ENCODE results near the gene OTUD5. TPM values are rescaled to one million over a fixed set of nuclear protein-coding genes. Genes with fewer than 3 reads are reported as not detected.

Gene OTUD5
- total and polyA plus RNA-seq, 2 experiments from 2014 or later: 47.8 to 56.6 TPM

DNA sequence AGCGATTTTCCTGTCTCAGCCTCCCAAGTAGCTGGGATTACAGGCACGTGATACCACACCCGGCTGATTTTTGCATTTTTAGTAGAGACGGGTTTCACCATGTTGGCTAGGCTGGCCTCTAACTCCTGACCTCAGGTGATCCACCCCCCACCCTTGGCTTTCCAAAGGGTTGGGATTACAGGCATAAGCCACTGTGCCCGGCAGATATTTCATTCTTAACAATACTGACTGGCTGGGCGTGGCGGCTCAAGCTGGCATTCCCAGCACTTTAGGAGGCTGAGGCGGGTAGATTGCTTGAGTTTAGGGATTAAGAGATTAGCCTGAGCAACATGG is 58.4 kb downstream of the OTUD5 start:
- Histone ChIP-seq H3K9me3 (ENCODE audit: low read depth) (no peaks in the 10 kb centered on the region), H3K4me3 (no peak overlapping the region), H3K4me1 (ENCODE audit: low read depth) (no peaks in the 10 kb centered on the region), H3K36me3 (peaks cover 3% of the 10 kb centered on the region), H3K27me3 (no peaks in the 10 kb centered on the region), H3K27ac (peak overlapping the region; percentile 17)
- TF ChIP-seq, protein P1, sequence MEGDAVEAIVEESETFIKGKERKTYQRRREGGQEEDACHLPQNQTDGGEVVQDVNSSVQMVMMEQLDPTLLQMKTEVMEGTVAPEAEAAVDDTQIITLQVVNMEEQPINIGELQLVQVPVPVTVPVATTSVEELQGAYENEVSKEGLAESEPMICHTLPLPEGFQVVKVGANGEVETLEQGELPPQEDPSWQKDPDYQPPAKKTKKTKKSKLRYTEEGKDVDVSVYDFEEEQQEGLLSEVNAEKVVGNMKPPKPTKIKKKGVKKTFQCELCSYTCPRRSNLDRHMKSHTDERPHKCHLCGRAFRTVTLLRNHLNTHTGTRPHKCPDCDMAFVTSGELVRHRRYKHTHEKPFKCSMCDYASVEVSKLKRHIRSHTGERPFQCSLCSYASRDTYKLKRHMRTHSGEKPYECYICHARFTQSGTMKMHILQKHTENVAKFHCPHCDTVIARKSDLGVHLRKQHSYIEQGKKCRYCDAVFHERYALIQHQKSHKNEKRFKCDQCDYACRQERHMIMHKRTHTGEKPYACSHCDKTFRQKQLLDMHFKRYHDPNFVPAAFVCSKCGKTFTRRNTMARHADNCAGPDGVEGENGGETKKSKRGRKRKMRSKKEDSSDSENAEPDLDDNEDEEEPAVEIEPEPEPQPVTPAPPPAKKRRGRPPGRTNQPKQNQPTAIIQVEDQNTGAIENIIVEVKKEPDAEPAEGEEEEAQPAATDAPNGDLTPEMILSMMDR (IDR thresholded peaks at IDR 0.05; ENCODE audit: low read depth, low read length): no peak
- DNase-seq (ENCODE audit: low read depth in 1 of 2, low spot score in 1 of 2): no peak

DNA sequence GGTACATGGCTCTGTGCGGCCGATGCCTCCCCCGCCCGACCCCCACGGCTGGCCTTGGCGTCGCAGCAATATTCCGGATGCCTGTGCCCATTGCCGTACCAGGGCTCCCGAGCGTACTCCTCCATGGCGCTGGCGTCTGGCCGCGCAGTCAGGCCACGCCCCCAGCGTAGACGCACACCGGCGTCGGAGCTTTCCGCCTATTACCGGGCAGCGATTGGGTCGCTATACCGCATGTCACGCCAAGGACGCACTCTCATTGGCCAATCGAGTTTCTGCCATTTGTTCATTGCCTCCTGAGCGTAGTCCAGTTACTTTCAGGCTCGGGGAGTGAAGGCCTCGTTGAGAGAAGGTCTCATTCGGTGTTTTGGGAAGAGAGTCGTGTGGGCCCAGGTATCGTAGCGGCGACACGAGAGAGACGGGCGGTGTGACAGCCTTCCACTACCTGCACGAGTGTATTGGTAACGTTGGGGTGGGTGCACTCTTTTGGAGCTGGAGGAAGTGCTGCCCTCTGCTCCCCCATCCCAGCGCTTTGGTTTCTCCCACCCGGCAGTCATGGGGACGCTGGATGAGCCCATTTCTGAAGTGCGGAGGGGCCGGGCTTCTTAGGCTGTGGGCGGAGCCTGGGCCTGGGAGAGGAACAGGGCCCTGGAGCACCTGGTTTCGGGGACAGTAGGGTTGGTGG is 59.6 kb downstream of the OTUD5 start, which contains the start of the genes PQBP1 and TIMM17B:
Gene PQBP1 (plus strand): TSS at position 306 of the 682 bp plus-strand sequence. CDS start 580 bp downstream, outside the sequence.
Gene TIMM17B (minus strand): TSS at position 144 of the 682 bp plus-strand sequence. CDS start 19 bp downstream, at position 125.
- H3K27ac ChIP-seq: peak within 1 kb of the TSS; percentile 92
- peak; percentile 92 to 97 for DNase-seq (ENCODE audit: low read depth in 1 of 2, low spot score in 1 of 2)
- no peaks in the 10 kb centered on the region for H3K9me3 ChIP-seq (ENCODE audit: low read depth)
- no peaks in the 10 kb centered on the region for H3K27me3 ChIP-seq
- TF ChIP-seq, protein P1 (IDR thresholded peaks at IDR 0.05; ENCODE audit: low read depth, low read length): no peak
- peaks cover 3% of the 10 kb centered on the region for H3K36me3 ChIP-seq
- H3K4me3 ChIP-seq: peak within 1 kb of the TSS; percentile 51
- H3K4me1 ChIP-seq (ENCODE audit: low read depth): no peaks in the 10 kb centered on the region

GRCh38 chrX:48897157-48897624 is 60.2 kb downstream of the OTUD5 start:
- H3K27me3 ChIP-seq: no peaks in the 10 kb centered on the region
- H3K4me3 ChIP-seq: peak overlapping the region; percentile 51
- no peaks in the 10 kb centered on the region for H3K4me1 ChIP-seq (ENCODE audit: low read depth)
- H3K27ac ChIP-seq: peak overlapping the region; percentile 92
- DNase-seq (ENCODE audit: low read depth in 1 of 2, low spot score in 1 of 2): peak; percentile 76 to 88
- TF ChIP-seq, protein P1 (IDR thresholded peaks at IDR 0.05; ENCODE audit: low read depth, low read length): no peak
- H3K9me3 ChIP-seq (ENCODE audit: low read depth): no peaks in the 10 kb centered on the region
- peaks cover 3% of the 10 kb centered on the region for H3K36me3 ChIP-seq

- peak overlapping the region; percentile 51 for H3K4me3 ChIP-seq
- no peaks in the 10 kb centered on the region for H3K36me3 ChIP-seq
- no peaks in the 10 kb centered on the region for H3K9me3 ChIP-seq (ENCODE audit: low read depth)
- peaks cover 2% of the 10 kb centered on the region for H3K4me1 ChIP-seq (ENCODE audit: low read depth)
- peak overlapping the region; percentile 92 for H3K27ac ChIP-seq
- peak in 1 of 2 donors; percentile 28 for DNase-seq (ENCODE audit: low read depth in 1 of 2, low spot score in 1 of 2)
- TF ChIP-seq, protein P1 (IDR thresholded peaks at IDR 0.05; ENCODE audit: low read depth, low read length): no peak
- no peaks in the 10 kb centered on the region for H3K27me3 ChIP-seq
Observed at GRCh38 chrX:48896611-48897011, 60.8 kb downstream of the OTUD5 start.

DNA sequence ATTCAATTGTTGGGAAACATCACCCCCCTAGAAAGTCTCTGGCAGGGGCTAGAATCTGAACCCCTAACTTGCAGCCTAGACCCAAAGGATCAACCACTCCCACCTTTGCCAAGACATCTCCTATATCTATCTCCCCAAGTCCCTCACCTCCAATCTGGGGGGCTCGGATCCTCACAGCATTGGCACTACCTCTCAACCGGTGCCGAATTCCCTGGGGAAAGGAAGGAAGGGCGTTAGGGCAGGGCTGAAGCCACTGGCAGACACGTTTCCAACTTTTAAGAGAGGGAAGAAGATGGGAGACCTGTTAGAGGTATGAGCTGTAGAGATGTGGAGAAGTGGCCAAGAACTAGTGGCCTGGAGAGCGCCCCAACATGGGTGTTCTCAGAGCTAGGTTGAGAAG is 62.5 kb downstream of the OTUD5 start:
- TF ChIP-seq, protein P1 (IDR thresholded peaks at IDR 0.05; ENCODE audit: low read depth, low read length): no peak
- no peak overlapping the region for H3K4me3 ChIP-seq
- no peaks in the 10 kb centered on the region for H3K9me3 ChIP-seq (ENCODE audit: low read depth)
- no peak overlapping the region for H3K27ac ChIP-seq
- H3K36me3 ChIP-seq: no peaks in the 10 kb centered on the region
- peaks cover 2% of the 10 kb centered on the region for H3K4me1 ChIP-seq (ENCODE audit: low read depth)
- DNase-seq (ENCODE audit: low read depth in 1 of 2, low spot score in 1 of 2): no peak
- H3K27me3 ChIP-seq: no peaks in the 10 kb centered on the region
